CD14-positive monocyte (primary cell): ENCODE results near the gene OR10J5. TPM values are rescaled to one million over a fixed set of nuclear protein-coding genes. Genes with fewer than 3 reads are reported as not detected.

Source experiments
- DNase-seq, 3 donors: peaks; one replicate each; pipeline ENCODE4 v3.0.0-alpha.2; 2011 to 2022
- H2AFZ ChIP-seq: 2 replicates; pipeline ENCODE4 v1.6.0; 2012; ENCODE audit warnings: mild to moderate bottlenecking, low read depth, low read length, inconsistent platforms; ENCODE audit not compliant: insufficient read depth, poor library complexity, severe bottlenecking
- H3K27ac ChIP-seq, 2 donors: 1 replicate in 1 of 2; 2 replicates in 1 of 2; pipeline ENCODE4 v1.5.1; 2012 to 2013; ENCODE audit warnings: low read length in 2 of 2, control low read depth in 1 of 2, inconsistent platforms in 1 of 2, low read depth in 1 of 2, mild to moderate bottlenecking in 1 of 2
- H3K27me3 ChIP-seq, 2 donors: one replicate each; pipeline versions ENCODE4 v1.6.0 to v1.6.1; 2011 to 2013; ENCODE audit warnings: low read length in 2 of 2; ENCODE audit not compliant: control insufficient read depth in 2 of 2, insufficient read depth in 2 of 2
- H3K36me3 ChIP-seq, 2 donors: replicated peaks in 1 of 2; 1 replicate in 1 of 2; 2 replicates in 1 of 2; pipeline versions ENCODE4 v1.5.1 to v1.6.1; 2012 to 2013; ENCODE audit warnings: low read length in 2 of 2, control low read depth in 1 of 2, inconsistent platforms in 1 of 2, mild to moderate bottlenecking in 1 of 2; ENCODE audit not compliant: insufficient read depth in 2 of 2, control insufficient read depth in 1 of 2
- H3K4me1 ChIP-seq, 2 donors: 1 replicate in 1 of 2; 2 replicates in 1 of 2; pipeline versions ENCODE4 v1.5.1 to v1.6.1; 2012 to 2013; ENCODE audit warnings: low read length in 2 of 2, control low read depth in 1 of 2, inconsistent platforms in 1 of 2, mild to moderate bottlenecking in 1 of 2, moderate library complexity in 1 of 2; ENCODE audit not compliant: insufficient read depth in 2 of 2, control insufficient read depth in 1 of 2
- H3K4me2 ChIP-seq: replicated peaks from 2 replicates; pipeline ENCODE3; 2012; ENCODE audit warnings: low read length, moderate library complexity, mild to moderate bottlenecking; ENCODE audit not compliant: poor library complexity, severe bottlenecking; ENCODE audit errors: extremely low read depth
- H3K4me3 ChIP-seq, 3 experiments: fragments of 200-600 bp in 1 of 3; sonication (generic) in 1 of 3; replicated peaks in 1 of 3; 1 replicate in 2 of 3; 2 replicates in 1 of 3; pipeline ENCODE4 v1.5.1; 2011 to 2013; ENCODE audit warnings: low read length in 3 of 3, mild to moderate bottlenecking in 3 of 3, control low read depth in 2 of 3, low read depth in 2 of 3, inconsistent platforms in 1 of 3, moderate library complexity in 1 of 3
- H3K79me2 ChIP-seq: 2 replicates; pipeline ENCODE4 v1.6.0; 2012; ENCODE audit warnings: mild to moderate bottlenecking, control low read depth, inconsistent platforms, low read length, moderate library complexity; ENCODE audit not compliant: insufficient read depth
- H3K9ac ChIP-seq: 2 replicates; pipeline ENCODE4 v1.6.0; 2017; ENCODE audit warnings: low read length, mild to moderate bottlenecking; ENCODE audit not compliant: insufficient read depth, poor library complexity, severe bottlenecking
- H3K9me3 ChIP-seq, 2 donors: replicated peaks in 1 of 2; 1 replicate in 1 of 2; 2 replicates in 1 of 2; pipeline versions ENCODE4 v1.5.1 to v1.6.1; 2012 to 2013; ENCODE audit warnings: low read length in 2 of 2, control low read depth in 1 of 2; ENCODE audit not compliant: control insufficient read depth in 1 of 2, insufficient read depth in 1 of 2
- H4K20me1 ChIP-seq: 2 replicates; pipeline ENCODE4 v1.6.0; 2012; ENCODE audit warnings: mild to moderate bottlenecking, low read length, control low read depth, moderate library complexity; ENCODE audit not compliant: insufficient read depth
- H3K27ac Mint-ChIP-seq, 7 donors: one replicate each; pipeline ENCODE4 v1.8.0; 2020; ENCODE audit warnings: mild to moderate bottlenecking in 7 of 7, mixed read lengths in 7 of 7, moderate library complexity in 6 of 7, inconsistent platforms in 2 of 7
- H3K27me3 Mint-ChIP-seq, 3 donors: one replicate each; pipeline ENCODE4 v1.8.0; 2021 to 2022; ENCODE audit warnings: low read depth in 3 of 3, mild to moderate bottlenecking in 3 of 3, mixed read lengths in 3 of 3, moderate library complexity in 3 of 3, inconsistent platforms in 1 of 3
- H3K36me3 Mint-ChIP-seq, 2 donors: one replicate each; pipeline ENCODE4 v1.8.0; 2020; ENCODE audit warnings: mixed read lengths in 2 of 2, inconsistent platforms in 1 of 2, mild to moderate bottlenecking in 1 of 2
- H3K4me1 Mint-ChIP-seq: one replicate; pipeline ENCODE4 v1.8.0; 2020; ENCODE audit warnings: mild to moderate bottlenecking, mixed read lengths
- H3K4me3 Mint-ChIP-seq, 2 donors: one replicate each; pipeline ENCODE4 v1.8.0; 2020; ENCODE audit warnings: mild to moderate bottlenecking in 2 of 2, mixed read lengths in 2 of 2, moderate library complexity in 1 of 2
- H3K9me3 Mint-ChIP-seq, 7 donors: one replicate each; pipeline ENCODE4 v1.8.0; 2020 to 2022; ENCODE audit warnings: mixed read lengths in 7 of 7, mild to moderate bottlenecking in 6 of 7, moderate library complexity in 6 of 7, inconsistent platforms in 2 of 7
- WGBS: methylation state at CpG from one replicate; pipeline ENCODE4 v1.1.5; 2013; ENCODE audit warnings: missing lambda C conversion rate; ENCODE audit not compliant: insufficient coverage; 5-methylcytosine and 5-hydroxymethylcytosine counted together
- intact Hi-C, 2 donors: fragments of 100-400 bp; cut with micrococcal nuclease; formaldehyde crosslinking; loops; one replicate each; pipeline versions ENCODE4 v1.15.0 to v1.15.1; 2023
- polyA plus RNA-seq, 3 donors: library from polyadenylated mRNA; depleted of rRNA in 1 of 3; unstranded in 2 of 3; stranded (reverse) in 1 of 3; fragments of 300-500 nt in 2 of 3; fragments of >200 nt in 1 of 3; fragmentation: Illumina TruSeq in 2 of 3; gene quantifications; 1 replicate in 2 of 3; 2 replicates in 1 of 3; pipeline ENCODE4 v1.2.3, GENCODE V29; 2012 to 2021
- TF ChIP-seq, protein P1 (sequence below): fragments of 200-600 bp; IDR thresholded peaks from one replicate; pipeline ENCODE4 v1.8.0; 2022; ENCODE audit warnings: antibody characterized with exemption, mild to moderate bottlenecking

Gene OR10J5
- polyA plus RNA-seq, 3 donors: not detected

GRCh38 chr1:159554261-159554660, 18.5 kb upstream of the OR10J5 start:
- peak overlapping the region in 4 of 7 donors; percentile 7 to 78 (median 40) for H3K27ac Mint-ChIP-seq
- WGBS: no CpG with 5 or more reads among the region's 3 CpGs
- Histone ChIP-seq H3K27ac (peak overlapping the region in 1 of 2 donors; percentile 49), H3K4me1 (peaks cover 13 to 19% of the 10 kb centered on the region in 2 donors), H2AFZ (no peak overlapping the region), H3K27me3 (no peaks in the 10 kb centered on the region), H4K20me1 (no peaks in the 10 kb centered on the region), H3K4me2 (peak overlapping the region; percentile 19), H3K4me3 (peak overlapping the region in 1 of 3 experiments; percentile 3), H3K9me3 (no peaks in the 10 kb centered on the region), H3K9ac (no peak overlapping the region), H3K36me3 (no peaks in the 10 kb centered on the region), H3K79me2 (no peaks in the 10 kb centered on the region)
- H3K27me3 Mint-ChIP-seq: peaks cover 0 to 2% (median 0%) of the 10 kb centered on the region in 3 donors
- peaks cover 0 to 9% (median 3%) of the 10 kb centered on the region in 7 donors for H3K9me3 Mint-ChIP-seq
- peak; percentile 31 to 63 (median 51) for DNase-seq
- intact Hi-C loops: no loop called here
- H3K4me3 Mint-ChIP-seq: no peak overlapping the region
- TF ChIP-seq, protein P1, sequence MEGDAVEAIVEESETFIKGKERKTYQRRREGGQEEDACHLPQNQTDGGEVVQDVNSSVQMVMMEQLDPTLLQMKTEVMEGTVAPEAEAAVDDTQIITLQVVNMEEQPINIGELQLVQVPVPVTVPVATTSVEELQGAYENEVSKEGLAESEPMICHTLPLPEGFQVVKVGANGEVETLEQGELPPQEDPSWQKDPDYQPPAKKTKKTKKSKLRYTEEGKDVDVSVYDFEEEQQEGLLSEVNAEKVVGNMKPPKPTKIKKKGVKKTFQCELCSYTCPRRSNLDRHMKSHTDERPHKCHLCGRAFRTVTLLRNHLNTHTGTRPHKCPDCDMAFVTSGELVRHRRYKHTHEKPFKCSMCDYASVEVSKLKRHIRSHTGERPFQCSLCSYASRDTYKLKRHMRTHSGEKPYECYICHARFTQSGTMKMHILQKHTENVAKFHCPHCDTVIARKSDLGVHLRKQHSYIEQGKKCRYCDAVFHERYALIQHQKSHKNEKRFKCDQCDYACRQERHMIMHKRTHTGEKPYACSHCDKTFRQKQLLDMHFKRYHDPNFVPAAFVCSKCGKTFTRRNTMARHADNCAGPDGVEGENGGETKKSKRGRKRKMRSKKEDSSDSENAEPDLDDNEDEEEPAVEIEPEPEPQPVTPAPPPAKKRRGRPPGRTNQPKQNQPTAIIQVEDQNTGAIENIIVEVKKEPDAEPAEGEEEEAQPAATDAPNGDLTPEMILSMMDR: no peak
- peaks cover 18% of the 10 kb centered on the region for H3K4me1 Mint-ChIP-seq
- H3K36me3 Mint-ChIP-seq: no peaks in the 10 kb centered on the region

GRCh38 chr1:159548126-159548525, 12.3 kb upstream of the OR10J5 start:
- TF ChIP-seq, protein P1: no peak
- intact Hi-C loops: no loop called here
- no peaks in the 10 kb centered on the region for H3K4me1 ChIP-seq
- no peaks in the 10 kb centered on the region for H3K79me2 ChIP-seq
- no peak for DNase-seq
- H3K27me3 ChIP-seq: no peaks in the 10 kb centered on the region
- H3K27ac Mint-ChIP-seq: no peak overlapping the region
- no peak overlapping the region for H3K27ac ChIP-seq
- H3K4me3 Mint-ChIP-seq: no peak overlapping the region
- no peak overlapping the region for H3K9ac ChIP-seq
- H3K4me2 ChIP-seq: no peak overlapping the region
- peaks cover 0 to 3% (median 2%) of the 10 kb centered on the region in 7 donors for H3K9me3 Mint-ChIP-seq
- H3K36me3 Mint-ChIP-seq: no peaks in the 10 kb centered on the region
- H3K36me3 ChIP-seq: no peaks in the 10 kb centered on the region
- H2AFZ ChIP-seq: no peak overlapping the region
- H3K9me3 ChIP-seq: no peaks in the 10 kb centered on the region
- no peak overlapping the region for H3K4me3 ChIP-seq
- peaks cover 0 to 3% (median 0%) of the 10 kb centered on the region in 3 donors for H3K27me3 Mint-ChIP-seq
- no peaks in the 10 kb centered on the region for H4K20me1 ChIP-seq
- H3K4me1 Mint-ChIP-seq: no peaks in the 10 kb centered on the region
- no CpG with 5 or more reads among the region's 2 CpGs for WGBS
